ENCODE results near the gene IFNE.

Gene IFNE

GRCh38 chr9:21482213-21482612 lies at the start of gene IFNE:
IFNE (minus strand) TSS chr9:21482313; CDS start chr9:21481694, 619 bp downstream.
- no peak for DNase-seq (ENCODE audit: low read depth)

- no peak for DNase-seq (ENCODE audit: low read depth)
Observed at GRCh38 chr9:21528123-21528808, 46.2 kb upstream of the IFNE start.

GRCh38 chr9:21527579-21527978 lies 45.5 kb upstream of the IFNE start:
- DNase-seq (ENCODE audit: low read depth): no peak

GRCh38 chr9:21525174-21525573 lies 43.1 kb upstream of the IFNE start:
- DNase-seq (ENCODE audit: low read depth): no peak

- no peak for DNase-seq (ENCODE audit: low read depth)
Observed at GRCh38 chr9:21524099-21524830, 42.2 kb upstream of the IFNE start.

GRCh38 chr9:21523021-21524014 lies 41.2 kb upstream of the IFNE start:
- no peak for DNase-seq (ENCODE audit: low read depth)

- no peak for DNase-seq (ENCODE audit: low read depth)
Observed at GRCh38 chr9:21522348-21522747, 40.2 kb upstream of the IFNE start.

GRCh38 chr9:21521448-21521847 lies 39.3 kb upstream of the IFNE start:
- no peak for DNase-seq (ENCODE audit: low read depth)

GRCh38 chr9:21520501-21521228 lies 38.6 kb upstream of the IFNE start:
- DNase-seq (ENCODE audit: low read depth): no peak

GRCh38 chr9:21519855-21520434 lies 37.8 kb upstream of the IFNE start:
- no peak for DNase-seq (ENCODE audit: low read depth)

GRCh38 chr9:21516796-21517195 lies 34.7 kb upstream of the IFNE start:
- no peak for DNase-seq (ENCODE audit: low read depth)

GRCh38 chr9:21513431-21513830 lies 31.3 kb upstream of the IFNE start:
- DNase-seq (ENCODE audit: low read depth): no peak

GRCh38 chr9:21510806-21511205 lies 28.7 kb upstream of the IFNE start:
- DNase-seq (ENCODE audit: low read depth): no peak

GRCh38 chr9:21507483-21507790 lies 25.3 kb upstream of the IFNE start:
- no peak for DNase-seq (ENCODE audit: low read depth)

- no peak for DNase-seq (ENCODE audit: low read depth)
Observed at GRCh38 chr9:21506626-21507482, 24.7 kb upstream of the IFNE start.

GRCh38 chr9:21505425-21506179 lies 23.5 kb upstream of the IFNE start:
- no peak for DNase-seq (ENCODE audit: low read depth)

GRCh38 chr9:21504894-21505293 lies 22.8 kb upstream of the IFNE start:
- DNase-seq (ENCODE audit: low read depth): no peak

- no peak for DNase-seq (ENCODE audit: low read depth)
Observed at GRCh38 chr9:21504113-21504512, 22.0 kb upstream of the IFNE start.

GRCh38 chr9:21502586-21502985 lies 20.5 kb upstream of the IFNE start:
- DNase-seq (ENCODE audit: low read depth): no peak

GRCh38 chr9:21499912-21500311 lies 17.8 kb upstream of the IFNE start:
- DNase-seq (ENCODE audit: low read depth): no peak

Measured in activated T-cell treated with anti-CD3 and anti-CD28 coated beads for 48 hours (primary cell).